HepG2 (cell line): ENCODE data around the gene VNN1. TPM values are rescaled to one million over a fixed set of nuclear protein-coding genes. Genes with fewer than 3 reads are reported as not detected.
A peak's percentile ranks its signal among the peaks of the same experiment; 100 is the strongest.

Experiments used
- CENPX ChIP-seq: sonication (generic); formaldehyde crosslinking; IDR thresholded peaks from 2 replicates; pipeline ENCODE4 v1.9.0; 2021; ENCODE audit warnings: mild to moderate bottlenecking, missing genetic modification reagents, moderate library complexity
- ELF1 ChIP-seq: sonication (generic); formaldehyde crosslinking; IDR thresholded peaks from 2 replicates; pipeline ENCODE4 v1.4.0; 2020; ENCODE audit warnings: missing genetic modification reagents
- FOSL1 ChIP-seq: sonication (generic); formaldehyde crosslinking; IDR thresholded peaks from 2 replicates; pipeline ENCODE4 v1.9.0; 2021; ENCODE audit warnings: missing genetic modification reagents, borderline replicate concordance
- MYC ChIP-seq: sonication (generic); formaldehyde crosslinking; IDR thresholded peaks from 2 replicates; pipeline ENCODE4 v1.9.0; 2021; ENCODE audit warnings: missing genetic modification reagents, borderline replicate concordance
- ZNF234 ChIP-seq: sonication (generic); formaldehyde crosslinking; conservative IDR thresholded peaks from 2 replicates; pipeline ENCODE4 v1.5.1; 2020; ENCODE audit warnings: mild to moderate bottlenecking, missing genetic modification reagents
- ZNF264 ChIP-seq: sonication (generic); formaldehyde crosslinking; IDR thresholded peaks from 2 replicates; pipeline ENCODE4 v1.4.0; 2020; ENCODE audit warnings: missing genetic modification reagents
- ZNF530 ChIP-seq: sonication (generic); formaldehyde crosslinking; IDR thresholded peaks from 2 replicates; pipeline ENCODE4 v1.5.0; 2020; ENCODE audit warnings: low read depth, mild to moderate bottlenecking, missing genetic modification reagents
- polyA plus RNA-seq, 8 experiments: library from polyadenylated mRNA; depleted of rRNA in 3 of 8; stranded (reverse) in 7 of 8; unstranded in 1 of 8; fragments of >200 nt; fragmentation: Illumina TruSeq in 4 of 8; extraction: Trizol in 4 of 8; gene quantifications; 2 replicates each; pipeline versions ENCODE4 v1.2.1 to v1.2.3, GENCODE V29; 2011 to 2016; ENCODE audit warnings: low read depth in 4 of 8, missing spikeins in 1 of 8, mixed read lengths in 1 of 8; ENCODE audit not compliant: insufficient read depth in 1 of 8
- total RNA-seq, 5 experiments: library from RNA; depleted of rRNA; stranded (reverse); fragments of >200 nt; fragmentation: Illumina TruSeq; extraction: Trizol; gene quantifications; 2 replicates each; pipeline ENCODE4 v1.2.3, GENCODE V29; 2016; ENCODE audit warnings: low read depth in 1 of 5
- TF ChIP-seq, protein P1 (sequence below): sonication (generic); formaldehyde crosslinking; IDR thresholded peaks from 2 replicates; pipeline ENCODE4 v1.4.0; 2020; ENCODE audit warnings: missing genetic modification reagents, borderline replicate concordance
- TF ChIP-seq, protein P2 (sequence below): sonication (generic); formaldehyde crosslinking; IDR thresholded peaks from 2 replicates; pipeline ENCODE4 v1.5.0; 2020; ENCODE audit warnings: missing genetic modification reagents
- TF ChIP-seq, protein P3 (sequence below): sonication (generic); formaldehyde crosslinking; IDR thresholded peaks from 2 replicates; pipeline ENCODE4 v1.4.0; 2020; ENCODE audit warnings: missing genetic modification reagents
- TF ChIP-seq, protein P4 (sequence below): sonication (generic); formaldehyde crosslinking; IDR thresholded peaks from 2 replicates; pipeline ENCODE4 v1.4.0; 2020; ENCODE audit warnings: mild to moderate bottlenecking, missing genetic modification reagents
- TF ChIP-seq, protein P5 (sequence below): IDR thresholded peaks from 2 replicates; pipeline ENCODE4 v1.6.1; 2016; ENCODE audit warnings: mild to moderate bottlenecking, missing biosample characterization, missing genetic modification reagents
- TF ChIP-seq, protein P6 (sequence below): sonication (generic); formaldehyde crosslinking; IDR thresholded peaks from 2 replicates; pipeline ENCODE4 v1.5.0; 2020; ENCODE audit warnings: mild to moderate bottlenecking, missing genetic modification reagents

Gene VNN1
- total and polyA plus RNA-seq, 2 of the 13 experiments (the other 11 are each of a cell fraction or from before 2014, with no cell fraction given), result 0.62 to 4.0 TPM

DNA sequence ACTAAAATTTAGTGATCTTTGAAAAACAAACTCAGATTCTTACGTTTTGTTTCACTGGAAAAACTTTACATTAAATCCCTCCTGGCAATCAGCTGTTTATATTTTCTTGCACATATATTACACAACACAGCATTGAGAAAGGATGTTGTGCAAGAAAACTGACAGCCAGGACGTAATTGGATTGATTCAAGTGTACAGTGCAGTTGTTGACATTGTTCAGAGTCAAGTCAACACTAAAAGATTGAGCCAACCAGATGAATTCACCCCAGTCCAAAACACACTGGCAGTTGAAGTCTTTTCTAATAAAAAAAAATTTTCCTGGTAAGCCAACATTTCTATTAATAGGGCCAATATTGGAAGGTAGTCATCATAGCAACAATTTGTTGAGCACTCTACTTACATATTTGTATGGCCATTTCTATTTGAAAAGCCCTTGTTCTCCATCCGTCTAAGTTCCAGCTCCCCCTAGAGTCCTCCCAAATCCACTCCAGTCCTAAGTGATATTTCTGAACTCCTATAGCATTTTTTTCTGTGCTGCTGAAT is 20.9 kb upstream of the VNN1 start (continued):
- TF ChIP-seq, protein P1, sequence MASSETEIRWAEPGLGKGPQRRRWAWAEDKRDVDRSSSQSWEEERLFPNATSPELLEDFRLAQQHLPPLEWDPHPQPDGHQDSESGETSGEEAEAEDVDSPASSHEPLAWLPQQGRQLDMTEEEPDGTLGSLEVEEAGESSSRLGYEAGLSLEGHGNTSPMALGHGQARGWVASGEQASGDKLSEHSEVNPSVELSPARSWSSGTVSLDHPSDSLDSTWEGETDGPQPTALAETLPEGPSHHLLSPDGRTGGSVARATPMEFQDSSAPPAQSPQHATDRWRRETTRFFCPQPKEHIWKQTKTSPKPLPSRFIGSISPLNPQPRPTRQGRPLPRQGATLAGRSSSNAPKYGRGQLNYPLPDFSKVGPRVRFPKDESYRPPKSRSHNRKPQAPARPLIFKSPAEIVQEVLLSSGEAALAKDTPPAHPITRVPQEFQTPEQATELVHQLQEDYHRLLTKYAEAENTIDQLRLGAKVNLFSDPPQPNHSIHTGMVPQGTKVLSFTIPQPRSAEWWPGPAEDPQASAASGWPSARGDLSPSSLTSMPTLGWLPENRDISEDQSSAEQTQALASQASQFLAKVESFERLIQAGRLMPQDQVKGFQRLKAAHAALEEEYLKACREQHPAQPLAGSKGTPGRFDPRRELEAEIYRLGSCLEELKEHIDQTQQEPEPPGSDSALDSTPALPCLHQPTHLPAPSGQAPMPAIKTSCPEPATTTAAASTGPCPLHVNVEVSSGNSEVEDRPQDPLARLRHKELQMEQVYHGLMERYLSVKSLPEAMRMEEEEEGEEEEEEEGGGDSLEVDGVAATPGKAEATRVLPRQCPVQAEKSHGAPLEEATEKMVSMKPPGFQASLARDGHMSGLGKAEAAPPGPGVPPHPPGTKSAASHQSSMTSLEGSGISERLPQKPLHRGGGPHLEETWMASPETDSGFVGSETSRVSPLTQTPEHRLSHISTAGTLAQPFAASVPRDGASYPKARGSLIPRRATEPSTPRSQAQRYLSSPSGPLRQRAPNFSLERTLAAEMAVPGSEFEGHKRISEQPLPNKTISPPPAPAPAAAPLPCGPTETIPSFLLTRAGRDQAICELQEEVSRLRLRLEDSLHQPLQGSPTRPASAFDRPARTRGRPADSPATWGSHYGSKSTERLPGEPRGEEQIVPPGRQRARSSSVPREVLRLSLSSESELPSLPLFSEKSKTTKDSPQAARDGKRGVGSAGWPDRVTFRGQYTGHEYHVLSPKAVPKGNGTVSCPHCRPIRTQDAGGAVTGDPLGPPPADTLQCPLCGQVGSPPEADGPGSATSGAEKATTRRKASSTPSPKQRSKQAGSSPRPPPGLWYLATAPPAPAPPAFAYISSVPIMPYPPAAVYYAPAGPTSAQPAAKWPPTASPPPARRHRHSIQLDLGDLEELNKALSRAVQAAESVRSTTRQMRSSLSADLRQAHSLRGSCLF (CRISPR knock-in tag), result no peak
- TF ChIP-seq, protein P2, sequence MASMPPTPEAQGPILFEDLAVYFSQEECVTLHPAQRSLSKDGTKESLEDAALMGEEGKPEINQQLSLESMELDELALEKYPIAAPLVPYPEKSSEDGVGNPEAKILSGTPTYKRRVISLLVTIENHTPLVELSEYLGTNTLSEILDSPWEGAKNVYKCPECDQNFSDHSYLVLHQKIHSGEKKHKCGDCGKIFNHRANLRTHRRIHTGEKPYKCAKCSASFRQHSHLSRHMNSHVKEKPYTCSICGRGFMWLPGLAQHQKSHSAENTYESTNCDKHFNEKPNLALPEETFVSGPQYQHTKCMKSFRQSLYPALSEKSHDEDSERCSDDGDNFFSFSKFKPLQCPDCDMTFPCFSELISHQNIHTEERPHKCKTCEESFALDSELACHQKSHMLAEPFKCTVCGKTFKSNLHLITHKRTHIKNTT (CRISPR knock-in tag), result no peak
- TF ChIP-seq CENPX (CRISPR knock-in tag) (no peak), FOSL1 (no peak), ZNF530 (CRISPR knock-in tag) (no peak), ZNF234 (CRISPR knock-in tag) (no peak), MYC (CRISPR knock-in tag) (no peak), ELF1 (CRISPR knock-in tag) (0 out of 2 replicates have a peak, but pooled peaks have one; percentile 35), ZNF264 (CRISPR knock-in tag) (0 out of 2 replicates have a peak, but pooled peaks have one; percentile 61)
- TF ChIP-seq, protein P3, sequence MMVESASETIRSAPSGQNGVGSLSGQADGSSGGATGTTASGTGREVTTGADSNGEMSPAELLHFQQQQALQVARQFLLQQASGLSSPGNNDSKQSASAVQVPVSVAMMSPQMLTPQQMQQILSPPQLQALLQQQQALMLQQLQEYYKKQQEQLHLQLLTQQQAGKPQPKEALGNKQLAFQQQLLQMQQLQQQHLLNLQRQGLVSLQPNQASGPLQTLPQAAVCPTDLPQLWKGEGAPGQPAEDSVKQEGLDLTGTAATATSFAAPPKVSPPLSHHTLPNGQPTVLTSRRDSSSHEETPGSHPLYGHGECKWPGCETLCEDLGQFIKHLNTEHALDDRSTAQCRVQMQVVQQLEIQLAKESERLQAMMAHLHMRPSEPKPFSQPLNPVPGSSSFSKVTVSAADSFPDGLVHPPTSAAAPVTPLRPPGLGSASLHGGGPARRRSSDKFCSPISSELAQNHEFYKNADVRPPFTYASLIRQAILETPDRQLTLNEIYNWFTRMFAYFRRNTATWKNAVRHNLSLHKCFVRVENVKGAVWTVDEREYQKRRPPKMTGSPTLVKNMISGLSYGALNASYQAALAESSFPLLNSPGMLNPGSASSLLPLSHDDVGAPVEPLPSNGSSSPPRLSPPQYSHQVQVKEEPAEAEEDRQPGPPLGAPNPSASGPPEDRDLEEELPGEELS (CRISPR knock-in tag), result peak; percentile 95
- TF ChIP-seq, protein P4, sequence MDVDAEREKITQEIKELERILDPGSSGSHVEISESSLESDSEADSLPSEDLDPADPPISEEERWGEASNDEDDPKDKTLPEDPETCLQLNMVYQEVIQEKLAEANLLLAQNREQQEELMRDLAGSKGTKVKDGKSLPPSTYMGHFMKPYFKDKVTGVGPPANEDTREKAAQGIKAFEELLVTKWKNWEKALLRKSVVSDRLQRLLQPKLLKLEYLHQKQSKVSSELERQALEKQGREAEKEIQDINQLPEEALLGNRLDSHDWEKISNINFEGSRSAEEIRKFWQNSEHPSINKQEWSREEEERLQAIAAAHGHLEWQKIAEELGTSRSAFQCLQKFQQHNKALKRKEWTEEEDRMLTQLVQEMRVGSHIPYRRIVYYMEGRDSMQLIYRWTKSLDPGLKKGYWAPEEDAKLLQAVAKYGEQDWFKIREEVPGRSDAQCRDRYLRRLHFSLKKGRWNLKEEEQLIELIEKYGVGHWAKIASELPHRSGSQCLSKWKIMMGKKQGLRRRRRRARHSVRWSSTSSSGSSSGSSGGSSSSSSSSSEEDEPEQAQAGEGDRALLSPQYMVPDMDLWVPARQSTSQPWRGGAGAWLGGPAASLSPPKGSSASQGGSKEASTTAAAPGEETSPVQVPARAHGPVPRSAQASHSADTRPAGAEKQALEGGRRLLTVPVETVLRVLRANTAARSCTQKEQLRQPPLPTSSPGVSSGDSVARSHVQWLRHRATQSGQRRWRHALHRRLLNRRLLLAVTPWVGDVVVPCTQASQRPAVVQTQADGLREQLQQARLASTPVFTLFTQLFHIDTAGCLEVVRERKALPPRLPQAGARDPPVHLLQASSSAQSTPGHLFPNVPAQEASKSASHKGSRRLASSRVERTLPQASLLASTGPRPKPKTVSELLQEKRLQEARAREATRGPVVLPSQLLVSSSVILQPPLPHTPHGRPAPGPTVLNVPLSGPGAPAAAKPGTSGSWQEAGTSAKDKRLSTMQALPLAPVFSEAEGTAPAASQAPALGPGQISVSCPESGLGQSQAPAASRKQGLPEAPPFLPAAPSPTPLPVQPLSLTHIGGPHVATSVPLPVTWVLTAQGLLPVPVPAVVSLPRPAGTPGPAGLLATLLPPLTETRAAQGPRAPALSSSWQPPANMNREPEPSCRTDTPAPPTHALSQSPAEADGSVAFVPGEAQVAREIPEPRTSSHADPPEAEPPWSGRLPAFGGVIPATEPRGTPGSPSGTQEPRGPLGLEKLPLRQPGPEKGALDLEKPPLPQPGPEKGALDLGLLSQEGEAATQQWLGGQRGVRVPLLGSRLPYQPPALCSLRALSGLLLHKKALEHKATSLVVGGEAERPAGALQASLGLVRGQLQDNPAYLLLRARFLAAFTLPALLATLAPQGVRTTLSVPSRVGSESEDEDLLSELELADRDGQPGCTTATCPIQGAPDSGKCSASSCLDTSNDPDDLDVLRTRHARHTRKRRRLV (CRISPR knock-in tag), result no peak
- TF ChIP-seq, protein P5, sequence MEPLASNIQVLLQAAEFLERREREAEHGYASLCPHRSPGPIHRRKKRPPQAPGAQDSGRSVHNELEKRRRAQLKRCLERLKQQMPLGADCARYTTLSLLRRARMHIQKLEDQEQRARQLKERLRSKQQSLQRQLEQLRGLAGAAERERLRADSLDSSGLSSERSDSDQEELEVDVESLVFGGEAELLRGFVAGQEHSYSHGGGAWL (CRISPR knock-in tag), result no peak
- TF ChIP-seq, protein P6, sequence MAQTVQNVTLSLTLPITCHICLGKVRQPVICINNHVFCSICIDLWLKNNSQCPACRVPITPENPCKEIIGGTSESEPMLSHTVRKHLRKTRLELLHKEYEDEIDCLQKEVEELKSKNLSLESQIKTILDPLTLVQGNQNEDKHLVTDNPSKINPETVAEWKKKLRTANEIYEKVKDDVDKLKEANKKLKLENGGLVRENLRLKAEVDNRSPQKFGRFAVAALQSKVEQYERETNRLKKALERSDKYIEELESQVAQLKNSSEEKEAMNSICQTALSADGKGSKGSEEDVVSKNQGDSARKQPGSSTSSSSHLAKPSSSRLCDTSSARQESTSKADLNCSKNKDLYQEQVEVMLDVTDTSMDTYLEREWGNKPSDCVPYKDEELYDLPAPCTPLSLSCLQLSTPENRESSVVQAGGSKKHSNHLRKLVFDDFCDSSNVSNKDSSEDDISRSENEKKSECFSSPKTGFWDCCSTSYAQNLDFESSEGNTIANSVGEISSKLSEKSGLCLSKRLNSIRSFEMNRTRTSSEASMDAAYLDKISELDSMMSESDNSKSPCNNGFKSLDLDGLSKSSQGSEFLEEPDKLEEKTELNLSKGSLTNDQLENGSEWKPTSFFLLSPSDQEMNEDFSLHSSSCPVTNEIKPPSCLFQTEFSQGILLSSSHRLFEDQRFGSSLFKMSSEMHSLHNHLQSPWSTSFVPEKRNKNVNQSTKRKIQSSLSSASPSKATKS (CRISPR knock-in tag), result no peak
